DND-41 (cell line): ENCODE measurements around the gene COX20.

ENCODE experiments used
- EZH2 ChIP-seq: IDR thresholded peaks from 3 replicates; pipeline ENCODE4 v1.6.1; 2012; ENCODE audit warnings: borderline replicate concordance, low read depth, mild to moderate bottlenecking, moderate library complexity, low read length, inconsistent platforms; ENCODE audit not compliant: severe bottlenecking
- TF ChIP-seq, protein P1 (sequence below): IDR thresholded peaks from 2 replicates; pipeline ENCODE4 v1.5.1; 2012; ENCODE audit warnings: borderline replicate concordance, low read length, moderate library complexity, mild to moderate bottlenecking; ENCODE audit not compliant: poor library complexity, severe bottlenecking; ENCODE audit errors: extremely low read depth

DNA sequence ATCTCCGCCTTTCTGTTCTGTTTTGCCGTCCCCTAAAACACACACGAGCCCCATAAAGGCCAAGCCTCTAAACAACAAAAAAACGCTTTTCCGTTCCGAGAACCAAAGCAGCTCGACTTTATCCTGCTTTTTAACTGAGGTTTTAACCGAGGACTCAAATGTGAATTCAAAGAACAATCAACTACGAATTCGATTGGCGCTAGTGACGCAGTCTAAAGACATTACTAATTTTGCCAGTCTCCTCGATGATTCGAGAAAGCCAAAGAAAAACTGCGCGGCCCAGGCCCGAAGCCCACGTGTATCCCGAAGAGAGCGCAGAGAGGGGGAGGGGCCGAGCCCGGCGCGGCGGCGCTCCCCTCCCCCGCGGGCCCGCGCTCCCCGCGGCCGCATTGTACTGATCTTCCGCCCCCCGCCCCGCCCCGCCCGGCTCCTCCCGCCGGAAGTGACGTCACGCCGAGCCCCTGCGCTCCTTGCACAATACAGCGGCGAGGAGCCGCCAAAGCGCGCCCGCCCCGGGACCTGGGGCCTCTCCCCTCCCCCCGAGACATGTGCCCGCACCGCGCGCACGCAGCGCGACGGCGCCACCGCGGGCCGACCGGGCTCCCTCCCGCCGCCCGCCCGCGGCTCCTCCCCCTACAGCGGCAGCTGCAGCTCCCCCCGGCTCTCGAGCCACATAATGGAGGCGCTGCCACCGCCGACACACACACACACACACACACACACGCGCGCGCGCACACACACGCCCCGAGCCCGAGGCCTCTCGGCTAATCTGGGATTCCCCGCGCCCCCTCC is 27.4 kb downstream of the COX20 start:
- TF ChIP-seq, protein P1, sequence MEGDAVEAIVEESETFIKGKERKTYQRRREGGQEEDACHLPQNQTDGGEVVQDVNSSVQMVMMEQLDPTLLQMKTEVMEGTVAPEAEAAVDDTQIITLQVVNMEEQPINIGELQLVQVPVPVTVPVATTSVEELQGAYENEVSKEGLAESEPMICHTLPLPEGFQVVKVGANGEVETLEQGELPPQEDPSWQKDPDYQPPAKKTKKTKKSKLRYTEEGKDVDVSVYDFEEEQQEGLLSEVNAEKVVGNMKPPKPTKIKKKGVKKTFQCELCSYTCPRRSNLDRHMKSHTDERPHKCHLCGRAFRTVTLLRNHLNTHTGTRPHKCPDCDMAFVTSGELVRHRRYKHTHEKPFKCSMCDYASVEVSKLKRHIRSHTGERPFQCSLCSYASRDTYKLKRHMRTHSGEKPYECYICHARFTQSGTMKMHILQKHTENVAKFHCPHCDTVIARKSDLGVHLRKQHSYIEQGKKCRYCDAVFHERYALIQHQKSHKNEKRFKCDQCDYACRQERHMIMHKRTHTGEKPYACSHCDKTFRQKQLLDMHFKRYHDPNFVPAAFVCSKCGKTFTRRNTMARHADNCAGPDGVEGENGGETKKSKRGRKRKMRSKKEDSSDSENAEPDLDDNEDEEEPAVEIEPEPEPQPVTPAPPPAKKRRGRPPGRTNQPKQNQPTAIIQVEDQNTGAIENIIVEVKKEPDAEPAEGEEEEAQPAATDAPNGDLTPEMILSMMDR: no peak
- TF ChIP-seq EZH2: no peak
